Stimulated activated CD4-positive, alpha-beta T cell treated with anti-CD3 and anti-CD28 coated beads, Interleukin-1b, Interleukin-23, amount 100 ng/mL, for 1 hour (primary cell): ENCODE results near the gene DNAAF5.
A peak's percentile ranks its signal among the peaks of the same experiment; 100 is the strongest.

Experiments
- DNase-seq, 2 donors: peaks; one replicate each; pipeline ENCODE4 v3.0.0-alpha.2; 2020; ENCODE audit warnings: low read depth in 2 of 2

DNAAF5 gene

GRCh38 chr7:805261-805660, 78.8 kb downstream of the DNAAF5 start:
- no peak for DNase-seq

- DNase-seq: no peak
Observed at GRCh38 chr7:815284-816216, 89.1 kb downstream of the DNAAF5 start.

GRCh38 chr7:816300-816750, 89.8 kb downstream of the DNAAF5 start:
- DNase-seq: peak; percentile 92 to 95

- no peak for DNase-seq
Observed at GRCh38 chr7:816751-817671, 90.5 kb downstream of the DNAAF5 start.

- DNase-seq: no peak
Observed at GRCh38 chr7:818031-818699, 91.7 kb downstream of the DNAAF5 start.

- no peak for DNase-seq
Observed at GRCh38 chr7:820341-820740, 93.8 kb downstream of the DNAAF5 start.

- no peak for DNase-seq
Observed at GRCh38 chr7:821688-822087, 95.2 kb downstream of the DNAAF5 start.

GRCh38 chr7:822692-823276, 96.3 kb downstream of the DNAAF5 start:
- no peak for DNase-seq

- DNase-seq: no peak
Observed at GRCh38 chr7:823649-824048, 97.2 kb downstream of the DNAAF5 start.

GRCh38 chr7:824081-824480, 97.6 kb downstream of the DNAAF5 start:
- DNase-seq: no peak

- DNase-seq: no peak
Observed at GRCh38 chr7:824664-825063, 98.2 kb downstream of the DNAAF5 start.

GRCh38 chr7:825386-825785, 98.9 kb downstream of the DNAAF5 start:
- DNase-seq: no peak

- no peak for DNase-seq
Observed at GRCh38 chr7:826230-826917, 99.9 kb downstream of the DNAAF5 start.

GRCh38 chr7:828793-829561, 102.5 kb downstream of the DNAAF5 start:
- no peak for DNase-seq

GRCh38 chr7:830069-830468, 103.6 kb downstream of the DNAAF5 start:
- DNase-seq: no peak

GRCh38 chr7:831596-832166, 105.2 kb downstream of the DNAAF5 start:
- no peak for DNase-seq

GRCh38 chr7:832167-832967, 105.9 kb downstream of the DNAAF5 start, which contains the start of gene SUN1:
TSS of gene SUN1 (plus strand) at chr7:832476. CDS start at chr7:832525, 49 bp downstream.
- DNase-seq: peak; percentile 42 to 46

GRCh38 chr7:832968-833424, 106.5 kb downstream of the DNAAF5 start:
- no peak for DNase-seq
